Natural killer cell (primary cell): Measurements from ENCODE around the gene ZFAND3. TPM values are rescaled to one million over a fixed set of nuclear protein-coding genes. Genes with fewer than 3 reads are reported as not detected.

Source experiments
- ATAC-seq, 3 donors: fragments of 150-1000 bp in 2 of 3; fragments of 200-7000 bp in 1 of 3; cut with Tn5 transposase; 1 replicate in 1 of 3; 2 replicates in 2 of 3; pipeline ENCODE4 v1.10.0; 2021; ENCODE audit warnings: mild to moderate bottlenecking in 2 of 3, moderate library complexity in 2 of 3
- DNase-seq, 2 donors: peaks; one replicate each; pipeline versions ENCODE4 v3.0.0 to v3.0.0-alpha.2; 2013 to 2021; ENCODE audit warnings: mixed read lengths in 1 of 2
- H3K27ac ChIP-seq: one replicate; pipeline ENCODE4 v1.5.1; 2013; ENCODE audit warnings: mild to moderate bottlenecking, low read length
- H3K27me3 ChIP-seq: one replicate; pipeline ENCODE4 v1.6.1; 2013; ENCODE audit warnings: low read length; ENCODE audit not compliant: control insufficient read depth, insufficient read depth
- H3K36me3 ChIP-seq: one replicate; pipeline ENCODE4 v1.6.1; 2013; ENCODE audit warnings: low read length; ENCODE audit not compliant: control insufficient read depth, insufficient read depth
- H3K4me1 ChIP-seq: one replicate; pipeline ENCODE4 v1.6.1; 2013; ENCODE audit warnings: low read length; ENCODE audit not compliant: control insufficient read depth, insufficient read depth
- H3K4me3 ChIP-seq: one replicate; pipeline ENCODE4 v1.5.1; 2013; ENCODE audit warnings: low read length
- H3K9me3 ChIP-seq: one replicate; pipeline ENCODE4 v1.6.1; 2013; ENCODE audit warnings: low read length; ENCODE audit not compliant: control insufficient read depth, insufficient read depth
- H3K27ac Mint-ChIP-seq, 2 donors: one replicate each; pipeline ENCODE4 v1.8.0; 2022; ENCODE audit warnings: mild to moderate bottlenecking in 2 of 2, mixed read lengths in 2 of 2, moderate library complexity in 1 of 2
- H3K27me3 Mint-ChIP-seq, 2 donors: one replicate each; pipeline ENCODE4 v1.8.0; 2022; ENCODE audit warnings: low read depth in 2 of 2, mixed read lengths in 2 of 2
- H3K36me3 Mint-ChIP-seq: one replicate; pipeline ENCODE4 v1.8.0; 2022; ENCODE audit warnings: mixed read lengths
- H3K4me1 Mint-ChIP-seq, 2 donors: one replicate each; pipeline ENCODE4 v1.8.0; 2022; ENCODE audit warnings: mixed read lengths in 2 of 2
- H3K4me3 Mint-ChIP-seq: one replicate; pipeline ENCODE4 v1.8.0; 2022; ENCODE audit warnings: mild to moderate bottlenecking, moderate library complexity, mixed read lengths
- H3K9me3 Mint-ChIP-seq, 2 donors: one replicate each; pipeline ENCODE4 v1.8.0; 2022; ENCODE audit warnings: mixed read lengths in 2 of 2
- CTCF ChIP-seq: fragments of 200-600 bp; IDR thresholded peaks from one replicate; pipeline ENCODE4 v1.8.0; 2022; ENCODE audit warnings: antibody characterized with exemption
- WGBS: methylation state at CpG from one replicate; pipeline ENCODE4 v1.1.7; 2013; ENCODE audit warnings: missing lambda C conversion rate; ENCODE audit not compliant: insufficient coverage; 5-methylcytosine and 5-hydroxymethylcytosine counted together
- intact Hi-C: fragments of 100-400 bp; cut with micrococcal nuclease; formaldehyde crosslinking; loops from one replicate; pipeline ENCODE4 v1.14.2; 2022
- total RNA-seq, 4 donors: library from RNA; stranded (reverse); fragments of 120-200 nt in 1 of 4; gene quantifications; one replicate each; pipeline versions ENCODE4 v1.2.3 to v1.2.4, GENCODE V29; 2013 to 2022

The ZFAND3 gene
- total RNA-seq, 3 donors from 2014 or later (not counting 1 experiment from before 2014, with no cell fraction given) = 87.7 to 97.4 (median 90.1) TPM

- Mint-ChIP-seq H3K4me1 (peaks cover 34 to 35% of the 10 kb centered on the region in 2 donors), H3K4me3 (no peak overlapping the region), H3K36me3 (peaks cover 15% of the 10 kb centered on the region), H3K9me3 (no peaks in the 10 kb centered on the region), H3K27me3 (no peaks in the 10 kb centered on the region), H3K27ac (no peak overlapping the region)
- Histone ChIP-seq H3K27ac (no peak overlapping the region), H3K9me3 (no peaks in the 10 kb centered on the region), H3K27me3 (no peaks in the 10 kb centered on the region), H3K4me1 (no peaks in the 10 kb centered on the region), H3K36me3 (peaks cover 14% of the 10 kb centered on the region), H3K4me3 (no peak overlapping the region)
- no peak for TF ChIP-seq CTCF
- intact Hi-C loops = no loop called here
- ATAC-seq (no peak), DNase-seq (no peak)
- WGBS = 96% methylated on average over 3 of the region's 3 CpGs
Measured at GRCh38 chr6:38088829-38089228, 269.3 kb downstream of the ZFAND3 start.

GRCh38 chr6:38091613-38092012 is 272.1 kb downstream of the ZFAND3 start:
- Mint-ChIP-seq H3K27ac (no peak overlapping the region), H3K4me3 (no peak overlapping the region), H3K36me3 (peaks cover 6% of the 10 kb centered on the region), H3K27me3 (no peaks in the 10 kb centered on the region), H3K4me1 (peaks cover 25 to 35% of the 10 kb centered on the region in 2 donors), H3K9me3 (no peaks in the 10 kb centered on the region)
- peaks cover 2% of the 10 kb centered on the region for H3K36me3 ChIP-seq
- no peaks in the 10 kb centered on the region for H3K27me3 ChIP-seq
- H3K4me3 ChIP-seq = no peak overlapping the region
- H3K27ac ChIP-seq = no peak overlapping the region
- ATAC-seq (no peak), DNase-seq (no peak)
- no peak for TF ChIP-seq CTCF
- 100% methylated on average over 5 of the region's 6 CpGs for WGBS
- H3K9me3 ChIP-seq = no peaks in the 10 kb centered on the region
- intact Hi-C loops = no loop called here
- no peaks in the 10 kb centered on the region for H3K4me1 ChIP-seq

- Histone ChIP-seq H3K27me3 (no peaks in the 10 kb centered on the region), H3K9me3 (no peaks in the 10 kb centered on the region), H3K27ac (no peak overlapping the region), H3K4me1 (no peaks in the 10 kb centered on the region), H3K36me3 (no peaks in the 10 kb centered on the region), H3K4me3 (no peak overlapping the region)
- intact Hi-C loops = no loop called here
- Mint-ChIP-seq H3K9me3 (no peaks in the 10 kb centered on the region), H3K27me3 (no peaks in the 10 kb centered on the region), H3K4me1 (peaks cover 20 to 29% of the 10 kb centered on the region in 2 donors), H3K36me3 (no peaks in the 10 kb centered on the region), H3K27ac (no peak overlapping the region), H3K4me3 (no peak overlapping the region)
- no peak for TF ChIP-seq CTCF
- ATAC-seq (no peak), DNase-seq (no peak)
- WGBS = 100% methylated on average over 3 of the region's 4 CpGs
Measured at GRCh38 chr6:38092465-38092864, 272.9 kb downstream of the ZFAND3 start.

DNA sequence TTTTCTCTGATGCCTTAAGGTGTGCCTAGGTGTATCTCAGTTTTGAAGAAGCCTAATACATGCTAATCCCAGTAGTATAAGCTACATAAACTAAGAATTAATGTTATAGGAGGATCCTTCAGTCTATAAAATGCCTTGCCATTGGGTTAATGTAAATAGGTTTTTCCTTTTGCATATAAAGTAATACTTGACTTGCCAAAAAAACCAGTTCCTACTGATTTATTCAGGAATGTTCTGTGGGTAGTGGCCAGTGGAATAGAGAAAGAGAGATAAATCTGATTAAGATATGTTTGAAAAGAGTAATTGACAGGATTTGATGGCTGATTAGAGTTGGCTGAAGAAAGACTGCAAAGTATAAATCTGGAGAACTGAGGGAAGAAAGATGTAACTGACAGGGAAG is 273.4 kb downstream of the ZFAND3 start:
- Histone ChIP-seq H3K27me3 (no peaks in the 10 kb centered on the region), H3K9me3 (no peaks in the 10 kb centered on the region), H3K27ac (no peak overlapping the region), H3K36me3 (no peaks in the 10 kb centered on the region), H3K4me3 (no peak overlapping the region), H3K4me1 (no peaks in the 10 kb centered on the region)
- TF ChIP-seq CTCF = no peak
- H3K4me1 Mint-ChIP-seq = peaks cover 21 to 26% of the 10 kb centered on the region in 2 donors
- H3K4me3 Mint-ChIP-seq = no peak overlapping the region
- intact Hi-C loops = no loop called here
- no peak for DNase-seq
- no peaks in the 10 kb centered on the region for H3K27me3 Mint-ChIP-seq
- no peaks in the 10 kb centered on the region for H3K36me3 Mint-ChIP-seq
- ATAC-seq = no peak
- no peak overlapping the region for H3K27ac Mint-ChIP-seq
- no peaks in the 10 kb centered on the region for H3K9me3 Mint-ChIP-seq
